Vagina (tissue), 2 donors: ENCODE results near the gene RNF7.

Source experiments
- POLR2A ChIP-seq, 2 donors: fragments of 450-650 bp; IDR thresholded peaks; one replicate each; pipeline ENCODE4 v1.6.1; 2017; ENCODE audit warnings: antibody characterized with exemption in 2 of 2, mild to moderate bottlenecking in 2 of 2, moderate library complexity in 2 of 2
- TF ChIP-seq, protein P1 (sequence below), 3 experiments: fragments of 450-650 bp in 2 of 3; fragments of 200-600 bp in 1 of 3; sonication (generic) in 1 of 3; IDR thresholded peaks; one replicate each; pipeline ENCODE4 v1.5.1; 2017 to 2019; ENCODE audit warnings: antibody characterized with exemption in 3 of 3, mild to moderate bottlenecking in 2 of 3, moderate library complexity in 2 of 3

DNA sequence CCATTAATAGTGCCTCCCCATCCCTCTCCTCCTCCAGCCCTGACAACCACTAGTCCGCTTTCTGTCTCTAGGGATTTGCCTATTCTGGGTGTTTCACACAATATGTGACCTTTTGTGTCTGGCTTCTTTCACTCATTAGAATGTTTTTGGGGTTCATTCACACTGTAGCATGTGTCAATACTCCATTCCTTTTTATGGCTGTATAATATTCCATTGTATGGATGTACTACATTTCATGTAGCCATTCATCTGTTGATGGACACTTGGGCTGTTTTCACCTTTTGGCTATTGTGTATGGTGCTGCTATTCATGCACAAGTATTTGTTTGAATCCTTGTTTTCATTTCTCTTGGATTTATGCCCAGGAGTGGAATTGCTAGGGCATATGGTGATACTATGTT is 41.6 kb downstream of the RNF7 start:
- TF ChIP-seq, protein P1, sequence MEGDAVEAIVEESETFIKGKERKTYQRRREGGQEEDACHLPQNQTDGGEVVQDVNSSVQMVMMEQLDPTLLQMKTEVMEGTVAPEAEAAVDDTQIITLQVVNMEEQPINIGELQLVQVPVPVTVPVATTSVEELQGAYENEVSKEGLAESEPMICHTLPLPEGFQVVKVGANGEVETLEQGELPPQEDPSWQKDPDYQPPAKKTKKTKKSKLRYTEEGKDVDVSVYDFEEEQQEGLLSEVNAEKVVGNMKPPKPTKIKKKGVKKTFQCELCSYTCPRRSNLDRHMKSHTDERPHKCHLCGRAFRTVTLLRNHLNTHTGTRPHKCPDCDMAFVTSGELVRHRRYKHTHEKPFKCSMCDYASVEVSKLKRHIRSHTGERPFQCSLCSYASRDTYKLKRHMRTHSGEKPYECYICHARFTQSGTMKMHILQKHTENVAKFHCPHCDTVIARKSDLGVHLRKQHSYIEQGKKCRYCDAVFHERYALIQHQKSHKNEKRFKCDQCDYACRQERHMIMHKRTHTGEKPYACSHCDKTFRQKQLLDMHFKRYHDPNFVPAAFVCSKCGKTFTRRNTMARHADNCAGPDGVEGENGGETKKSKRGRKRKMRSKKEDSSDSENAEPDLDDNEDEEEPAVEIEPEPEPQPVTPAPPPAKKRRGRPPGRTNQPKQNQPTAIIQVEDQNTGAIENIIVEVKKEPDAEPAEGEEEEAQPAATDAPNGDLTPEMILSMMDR (IDR thresholded peaks at IDR 0.05) = no peak
- no peak for TF ChIP-seq POLR2A (IDR thresholded peaks at IDR 0.05)
